GM19099 (cell line): ENCODE data around the gene GSTA2.

Experiments used
- POLR2A ChIP-seq: IDR thresholded peaks from 3 replicates; pipeline ENCODE4 v1.6.1; 2011; ENCODE audit warnings: low read depth; ENCODE audit not compliant: insufficient read length; ENCODE audit errors: extremely low read depth

GSTA2 gene

DNA sequence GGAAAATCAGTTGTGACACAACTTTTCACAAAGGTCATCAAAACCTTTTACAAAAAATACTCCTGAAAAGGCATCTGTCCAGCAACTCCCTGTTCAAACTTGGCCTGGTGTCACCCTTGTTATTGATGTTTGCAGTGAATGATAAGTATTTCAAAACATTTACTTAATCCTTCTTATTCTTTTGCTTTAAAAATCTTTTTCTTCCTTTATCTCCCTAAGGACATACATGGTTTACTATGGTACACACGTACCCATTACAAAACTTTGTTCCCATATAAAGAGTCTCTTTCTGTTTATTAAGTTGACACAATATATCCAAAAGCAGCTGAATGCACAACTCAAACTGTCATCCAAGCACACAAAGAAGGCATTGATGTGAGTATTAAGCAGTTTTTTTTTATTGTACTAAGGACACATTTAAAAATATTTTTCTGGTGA is 17.5 kb downstream of the GSTA2 start:
- no peak for TF ChIP-seq POLR2A

DNA sequence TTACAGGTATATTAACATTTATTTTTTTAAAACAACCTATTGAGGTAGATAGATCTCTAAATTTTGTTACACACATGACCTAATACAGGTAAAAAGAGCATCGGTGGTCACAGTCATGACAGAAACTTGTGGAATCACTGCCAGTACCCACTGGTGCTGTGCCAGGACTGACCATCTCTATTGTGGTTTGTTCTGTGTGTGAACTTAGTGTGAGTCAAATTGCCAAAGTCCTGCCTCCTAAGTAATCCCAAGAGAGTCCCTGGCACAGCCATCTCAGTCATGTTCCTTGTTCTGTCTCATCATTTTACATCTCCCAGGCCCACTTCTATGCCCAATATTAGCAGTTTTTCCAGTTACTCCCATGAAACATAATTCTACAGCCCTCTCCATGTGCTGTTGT is 21.4 kb downstream of the GSTA2 start:
- TF ChIP-seq POLR2A = no peak

DNA sequence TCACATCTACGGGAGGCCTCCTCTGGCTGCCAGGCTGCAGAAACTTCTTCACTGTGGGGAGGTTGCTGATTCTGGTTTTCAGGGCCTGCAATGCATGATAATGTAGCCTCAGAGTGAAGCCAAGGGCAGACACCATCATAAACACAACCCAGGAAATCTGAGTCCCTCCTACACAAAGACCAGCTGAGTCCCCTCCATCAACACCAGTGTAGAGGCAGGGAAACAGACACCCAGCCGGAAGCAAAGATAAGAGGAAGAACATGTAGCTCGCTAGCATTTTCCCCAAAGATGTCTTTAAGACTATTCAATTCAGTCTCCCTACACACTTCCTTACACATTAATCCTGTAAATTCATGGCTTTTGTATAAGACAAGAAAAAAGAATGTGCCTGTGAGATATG is 23.6 kb downstream of the GSTA2 start:
- TF ChIP-seq POLR2A = no peak

DNA sequence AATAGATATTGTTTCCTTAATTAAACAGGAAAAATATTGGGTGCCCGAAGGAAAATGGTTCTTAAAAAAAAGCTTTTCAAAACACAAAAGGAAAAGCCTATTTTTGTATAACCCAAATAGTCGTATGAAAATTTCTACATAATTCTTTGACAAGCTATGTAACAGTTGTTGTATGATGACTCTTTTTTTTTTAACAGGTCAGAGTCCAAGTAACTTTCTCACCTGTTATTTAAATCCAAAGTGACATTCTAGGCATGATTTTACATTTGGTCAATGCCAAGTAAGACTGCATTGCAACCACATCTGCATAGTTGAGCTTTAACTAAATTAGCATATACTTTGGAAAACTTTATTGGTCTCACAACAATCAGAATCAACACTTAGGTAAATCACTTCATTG is 24.1 kb downstream of the GSTA2 start:
- no peak for TF ChIP-seq POLR2A

DNA sequence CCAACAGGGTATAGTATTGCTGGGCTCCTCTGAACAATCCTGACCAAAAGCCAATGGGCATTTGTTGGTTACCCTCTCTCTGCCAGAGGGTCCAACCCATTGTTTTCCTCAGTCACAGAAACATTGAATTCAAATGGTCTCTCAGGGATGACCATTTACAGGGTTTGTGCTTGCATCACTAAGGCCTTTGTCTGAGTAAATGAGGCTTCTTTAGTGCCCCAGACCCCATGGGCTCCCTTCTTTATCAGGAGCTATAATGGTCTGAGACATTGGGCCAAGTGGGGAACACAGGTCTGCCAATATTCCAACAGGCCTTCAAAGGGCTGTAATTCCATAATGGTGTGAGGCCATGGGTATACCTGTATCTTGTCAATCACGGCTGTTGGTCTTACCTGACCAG is 27.1 kb downstream of the GSTA2 start:
- no peak for TF ChIP-seq POLR2A

DNA sequence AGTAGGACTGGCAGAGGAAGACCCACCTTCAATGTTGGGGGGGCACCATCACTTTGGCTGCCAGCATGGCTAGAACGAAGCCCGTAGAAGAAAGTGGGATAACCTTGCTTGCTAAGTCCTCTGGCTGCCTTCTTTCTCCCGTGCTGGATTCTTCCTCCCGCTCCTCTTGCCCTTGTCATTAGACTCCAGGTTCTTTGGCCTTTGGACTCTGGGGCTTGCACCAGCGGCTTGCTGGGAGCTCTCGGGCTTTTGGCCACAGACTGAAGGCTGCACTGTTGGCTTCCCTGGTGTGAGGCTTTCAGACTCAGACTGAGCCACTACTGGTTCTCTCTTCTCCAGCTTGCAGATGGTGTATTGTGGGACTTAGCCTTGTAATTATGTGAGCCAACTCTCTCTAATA is 28.2 kb downstream of the GSTA2 start:
- TF ChIP-seq POLR2A = no peak

DNA sequence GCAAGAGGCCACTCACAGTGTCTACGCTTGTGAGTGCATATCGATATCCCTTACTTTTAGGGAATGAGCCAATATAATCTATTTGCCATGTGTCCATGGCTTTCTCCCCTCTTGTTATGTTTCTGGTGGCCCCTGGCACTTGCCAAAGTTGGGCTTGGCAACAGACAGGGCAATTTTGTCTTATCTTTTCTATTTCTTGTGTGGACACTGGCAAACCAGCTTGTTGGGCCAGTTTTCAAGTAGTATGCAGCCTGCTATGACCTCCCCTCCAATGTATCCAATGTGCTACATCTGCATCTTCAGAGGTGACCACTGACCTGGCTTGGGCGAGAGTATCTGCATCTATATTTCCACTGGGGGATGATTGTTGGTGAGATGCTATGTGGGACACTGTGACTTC is 29.2 kb downstream of the GSTA2 start:
- TF ChIP-seq POLR2A = no peak

DNA sequence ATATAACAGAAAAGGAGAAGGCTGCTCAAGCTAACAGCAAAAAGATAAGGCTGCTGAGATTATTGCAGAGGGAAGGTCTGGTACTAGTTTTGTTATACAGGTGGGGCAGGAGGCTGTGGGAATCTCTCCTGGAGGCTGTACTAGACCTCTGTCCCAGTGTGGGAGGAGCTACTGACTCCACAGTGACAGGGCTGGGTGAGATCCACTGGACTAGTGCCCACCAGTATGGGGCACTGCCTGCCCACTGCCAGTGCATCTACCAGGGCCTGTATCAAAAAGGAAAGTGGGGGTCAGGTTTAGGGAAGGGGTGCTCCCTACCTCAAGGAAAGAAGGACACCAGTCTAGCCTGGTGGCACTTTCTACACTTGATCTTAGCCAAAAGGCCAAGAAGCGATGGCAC is 30.1 kb downstream of the GSTA2 start:
- no peak for TF ChIP-seq POLR2A

DNA sequence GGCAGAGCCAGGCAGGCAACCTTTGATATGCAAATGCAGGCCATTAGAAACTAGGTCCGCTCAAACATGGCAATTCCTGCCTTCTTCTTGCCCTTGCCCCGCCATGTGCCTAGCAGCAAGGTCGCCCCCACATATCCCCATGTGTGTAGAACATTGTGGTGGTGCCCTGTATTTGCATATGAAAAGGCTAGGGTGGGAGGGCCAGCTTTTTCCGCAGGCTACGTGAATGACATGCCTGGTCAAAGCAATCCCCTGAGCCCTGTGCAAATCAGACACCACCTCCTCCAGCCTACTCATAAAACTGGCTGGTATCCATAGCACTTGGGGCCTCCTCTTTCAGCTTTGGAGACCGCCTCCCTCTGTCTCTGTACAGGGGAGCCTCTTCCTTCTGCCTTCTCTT is 31.6 kb downstream of the GSTA2 start:
- no peak for TF ChIP-seq POLR2A

DNA sequence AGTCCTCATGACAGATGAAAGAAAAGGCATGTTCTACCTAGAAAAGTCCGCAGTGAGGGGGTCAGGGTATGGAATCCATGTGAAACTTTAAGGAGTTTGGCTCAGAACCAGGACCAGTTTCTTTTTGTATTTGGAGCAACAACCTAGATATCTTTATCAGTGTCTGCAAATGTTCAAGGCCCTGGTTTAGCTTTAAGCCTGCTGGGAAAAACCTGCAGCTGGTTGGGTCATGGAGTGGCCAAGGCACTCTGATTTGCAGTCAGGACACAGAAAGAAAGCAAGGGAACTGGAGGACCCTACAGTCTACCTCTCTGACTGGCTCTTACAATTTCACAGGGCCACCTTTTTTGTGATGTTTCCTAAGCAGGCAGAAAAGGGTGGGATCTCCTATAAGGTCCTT is 33.7 kb downstream of the GSTA2 start:
- no peak for TF ChIP-seq POLR2A

DNA sequence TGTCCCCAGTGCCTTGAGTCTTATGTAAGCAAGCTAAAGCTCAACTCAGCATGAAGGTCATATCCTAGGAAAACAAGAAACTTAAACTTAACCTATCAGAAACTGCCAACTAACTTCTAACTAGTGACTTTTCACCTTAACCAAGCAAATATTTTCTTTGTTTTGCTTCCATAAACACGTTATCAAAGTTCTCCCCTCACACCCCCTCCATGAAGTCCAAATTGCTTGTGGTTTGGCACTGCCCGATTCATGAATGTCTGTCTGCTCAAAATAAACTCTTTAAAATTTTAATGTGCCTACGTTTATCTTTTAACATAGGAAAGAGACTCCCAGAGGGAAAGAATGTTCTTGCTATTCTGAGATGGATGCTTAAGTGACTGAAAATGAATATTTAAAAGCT is 34.9 kb downstream of the GSTA2 start:
- TF ChIP-seq POLR2A = no peak

DNA sequence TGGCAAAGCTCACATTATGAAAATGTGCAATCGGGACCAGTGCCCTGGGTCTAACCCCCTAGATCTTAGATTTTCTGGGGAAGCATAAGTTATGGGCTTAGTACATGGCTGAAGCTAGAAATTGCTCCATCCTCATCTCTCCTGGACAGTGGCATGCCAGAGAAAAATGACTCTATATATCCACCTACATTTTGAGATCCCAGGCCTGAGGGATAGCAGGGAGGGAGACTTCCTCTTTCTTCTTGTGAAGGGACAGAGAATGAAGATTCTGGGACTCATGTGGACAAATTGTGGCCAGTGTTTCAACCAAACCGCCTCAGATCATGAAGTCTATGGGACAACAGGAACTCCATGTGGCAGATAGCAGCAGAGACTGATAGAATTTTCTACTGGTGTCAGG is 35.4 kb downstream of the GSTA2 start:
- no peak for TF ChIP-seq POLR2A

DNA sequence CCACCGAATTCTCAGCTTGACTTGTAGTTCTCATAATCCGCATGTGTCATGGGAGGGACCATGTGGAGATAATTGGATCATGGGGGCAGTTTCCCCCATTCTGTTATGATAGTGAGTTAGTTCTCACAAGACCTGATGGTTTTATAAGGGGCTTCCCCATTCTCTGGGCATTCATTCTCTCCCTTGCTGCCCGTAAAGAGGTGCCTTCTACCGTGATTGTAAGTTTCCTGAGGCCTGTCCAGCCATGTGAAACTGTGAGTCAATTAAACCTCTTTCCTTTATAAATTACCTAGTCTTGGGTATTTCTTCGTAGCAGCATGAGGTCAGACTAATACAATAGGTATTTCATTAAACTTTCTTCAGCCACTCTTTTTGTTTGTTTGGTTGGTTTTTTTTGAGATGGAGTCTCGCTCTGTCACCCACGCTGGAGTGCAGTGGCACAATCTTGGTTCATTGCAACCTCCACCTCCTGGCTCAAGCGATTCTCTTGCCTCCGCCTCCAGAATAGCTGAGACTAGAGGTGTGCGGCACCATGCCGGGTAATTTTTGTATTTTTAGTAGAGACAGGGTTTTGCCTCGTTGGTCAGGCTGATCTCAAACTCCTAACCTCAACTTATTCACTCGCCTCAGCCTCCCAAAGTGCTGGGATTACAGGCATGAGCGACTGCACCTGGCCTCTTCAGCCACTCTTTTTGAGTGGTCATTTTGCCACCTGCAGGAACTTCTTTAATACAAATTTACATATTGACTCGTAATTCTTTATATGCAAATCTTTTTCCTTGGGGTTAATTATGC is 36.3 kb downstream of the GSTA2 start:
- no peak for TF ChIP-seq POLR2A

DNA sequence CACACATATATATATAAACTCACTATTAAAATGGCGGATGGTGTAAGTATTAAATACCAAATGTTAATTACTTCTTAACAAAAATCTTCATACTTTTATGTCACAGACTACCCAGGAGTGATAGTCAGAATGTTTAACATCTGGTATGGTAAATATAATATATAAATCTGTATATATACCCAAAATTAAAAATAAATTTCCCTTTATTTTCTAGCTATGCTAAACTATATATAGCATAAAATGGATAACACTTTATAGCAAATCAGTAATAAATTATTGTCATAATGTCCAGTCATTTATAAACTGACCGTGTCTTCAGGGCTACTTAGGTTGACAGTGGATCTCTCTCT is 37.1 kb downstream of the GSTA2 start:
- TF ChIP-seq POLR2A = no peak

DNA sequence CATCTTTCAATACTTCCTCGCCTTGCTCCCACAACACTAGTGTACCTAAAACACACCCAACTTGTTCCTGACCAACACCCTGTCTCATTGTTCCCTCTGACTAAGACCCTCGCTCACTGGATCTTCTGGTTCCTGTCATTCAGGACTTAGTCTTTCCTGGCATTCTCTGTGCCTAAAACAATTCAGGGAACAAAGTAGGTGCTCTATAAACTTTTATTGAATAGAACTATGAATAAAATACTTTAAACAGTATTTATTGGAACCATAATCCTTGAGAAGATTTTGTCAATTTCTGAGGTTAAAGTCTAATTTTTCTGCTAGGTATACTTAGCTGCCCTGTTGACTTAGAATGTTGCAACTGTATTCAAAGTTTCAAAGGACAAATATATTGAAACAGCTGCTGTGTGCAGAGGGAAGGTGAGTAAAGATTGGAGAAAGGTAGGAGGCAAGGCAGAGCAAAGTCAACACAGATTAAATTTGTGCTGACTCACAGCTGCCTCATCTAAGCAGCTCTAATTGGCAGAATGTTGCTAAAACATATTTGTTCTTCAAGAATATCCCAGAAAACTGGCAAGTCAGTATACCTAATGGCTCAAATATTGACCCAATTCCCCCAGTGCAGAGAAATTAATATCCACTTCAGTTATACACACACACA is 37.6 kb downstream of the GSTA2 start:
- TF ChIP-seq POLR2A = no peak

DNA sequence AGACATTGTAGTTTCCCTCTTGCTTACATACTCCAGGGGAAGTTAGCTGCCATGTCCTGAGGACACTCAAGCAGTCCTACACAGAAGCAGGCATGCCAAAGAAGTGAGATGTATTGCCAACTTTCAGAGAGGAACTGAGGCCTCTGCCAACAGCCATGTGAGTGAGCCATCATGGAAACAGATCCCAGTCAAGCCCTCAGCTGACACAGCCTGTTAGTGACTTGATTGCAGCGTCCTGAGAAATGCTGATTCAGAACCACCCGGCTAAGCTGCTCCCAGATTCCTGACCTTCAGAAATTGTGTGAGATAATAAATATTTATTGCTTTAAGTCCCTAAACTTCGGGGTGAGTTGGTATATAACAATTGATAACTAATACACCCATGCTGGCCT is 38.1 kb downstream of the GSTA2 start:
- TF ChIP-seq POLR2A = no peak

DNA sequence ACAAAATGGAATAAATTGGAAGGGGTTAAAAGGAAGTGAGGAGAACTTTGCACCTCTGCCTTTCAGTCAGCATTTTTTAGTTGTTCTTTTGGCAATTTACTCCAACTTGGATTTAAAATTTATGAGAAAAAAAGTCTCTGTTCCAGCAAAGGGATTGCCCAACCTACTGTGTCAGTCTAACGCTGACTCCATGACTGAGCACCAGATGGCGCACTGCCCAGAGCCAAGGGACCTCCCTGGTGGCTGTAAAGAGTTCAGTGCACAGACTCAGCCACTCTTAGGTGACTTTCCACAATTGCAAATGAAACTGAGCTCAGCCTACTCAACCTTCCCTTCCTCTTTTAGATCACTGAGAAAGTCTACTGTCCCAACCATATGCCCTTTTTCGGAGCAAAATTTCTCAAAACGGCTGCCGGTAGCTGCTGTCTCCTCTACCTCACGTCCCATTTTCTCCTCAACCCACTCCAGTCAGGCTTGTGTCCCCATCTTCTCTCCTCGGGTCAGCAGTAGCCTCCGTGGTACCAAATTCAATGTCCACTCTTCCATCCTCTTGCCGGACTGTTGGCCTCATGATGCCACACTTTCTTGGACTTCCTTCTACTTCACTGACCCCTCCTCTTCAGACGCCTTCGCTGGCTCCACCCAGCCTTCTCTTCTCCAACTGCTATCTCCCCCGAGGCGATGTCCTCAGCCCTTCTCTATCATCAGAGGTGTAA is 38.7 kb downstream of the GSTA2 start:
- TF ChIP-seq POLR2A = no peak

DNA sequence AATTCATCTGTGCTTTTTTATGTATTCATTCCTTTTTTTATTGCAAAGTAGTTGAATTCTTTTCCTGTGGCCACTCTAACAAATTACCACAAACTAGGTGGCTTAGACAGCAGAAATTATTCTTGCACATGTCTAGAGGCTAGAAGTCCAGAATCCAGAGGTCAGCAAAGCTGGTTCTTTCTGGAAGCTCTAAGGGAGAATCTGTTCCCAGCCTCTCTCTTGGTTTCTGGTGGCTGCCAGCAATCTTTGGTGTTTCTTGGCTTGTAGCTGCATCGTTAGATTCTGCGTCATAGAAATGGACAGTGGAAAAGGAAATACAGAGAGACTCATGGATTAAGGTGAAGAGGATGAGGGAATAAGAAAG is 39.3 kb downstream of the GSTA2 start:
- TF ChIP-seq POLR2A = no peak
